Chondrocyte (in vitro differentiated cells): ENCODE results near the gene SMAD2. TPM values are rescaled to one million over a fixed set of nuclear protein-coding genes. Genes with fewer than 3 reads are reported as not detected.

Source experiments
- DNase-seq: peaks from one replicate; pipeline ENCODE4 v3.0.0; 2021; ENCODE audit warnings: mixed read lengths, low spot score
- H3K27ac Mint-ChIP-seq: one replicate; pipeline ENCODE4 v1.8.0; 2021; ENCODE audit warnings: mild to moderate bottlenecking, moderate library complexity, mixed read lengths; ENCODE audit not compliant: unreplicated experiment
- H3K27me3 Mint-ChIP-seq: 2 replicates; pipeline ENCODE4 v1.8.0; 2021; ENCODE audit warnings: low read depth, mixed read lengths
- H3K36me3 Mint-ChIP-seq: 2 replicates; pipeline ENCODE4 v1.8.0; 2021; ENCODE audit warnings: low read depth, mixed read lengths
- H3K4me1 Mint-ChIP-seq: 2 replicates; pipeline ENCODE4 v1.8.0; 2021; ENCODE audit warnings: low read depth, mild to moderate bottlenecking, mixed read lengths
- H3K4me3 Mint-ChIP-seq: one replicate; pipeline ENCODE4 v1.8.0; 2021; ENCODE audit warnings: mild to moderate bottlenecking, moderate library complexity, mixed read lengths; ENCODE audit not compliant: unreplicated experiment
- H3K9me3 Mint-ChIP-seq: 2 replicates; pipeline ENCODE4 v1.8.0; 2021; ENCODE audit warnings: low read depth, mixed read lengths
- CTCF ChIP-seq: fragments of 200-600 bp; sonication (generic); IDR thresholded peaks from 2 replicates; pipeline ENCODE4 v1.5.0; 2021; ENCODE audit warnings: antibody characterized with exemption, mild to moderate bottlenecking, moderate library complexity
- total RNA-seq: library from RNA; stranded (reverse); gene quantifications from 3 replicates; pipeline ENCODE4 v1.2.1, GENCODE V29; 2021

SMAD2 gene
- total RNA-seq, 1 donor from 2014 or later, result 151 TPM

GRCh38 chr18:47826157-47827074, 104.0 kb downstream of the SMAD2 start:
- TF ChIP-seq CTCF, result no peak
- no peaks in the 10 kb centered on the region for H3K9me3 Mint-ChIP-seq
- no peaks in the 10 kb centered on the region for H3K27me3 Mint-ChIP-seq
- peaks cover 10% of the 10 kb centered on the region for H3K36me3 Mint-ChIP-seq
- no peak overlapping the region for H3K4me3 Mint-ChIP-seq
- peaks cover 13% of the 10 kb centered on the region for H3K4me1 Mint-ChIP-seq
- DNase-seq, result no peak
- H3K27ac Mint-ChIP-seq, result no peak overlapping the region

- TF ChIP-seq CTCF, result no peak
- no peak for DNase-seq
- Mint-ChIP-seq H3K27ac (peak overlapping the region; percentile 66), H3K9me3 (no peaks in the 10 kb centered on the region), H3K4me3 (no peak overlapping the region), H3K4me1 (peaks cover 15% of the 10 kb centered on the region), H3K27me3 (no peaks in the 10 kb centered on the region), H3K36me3 (peaks cover 3% of the 10 kb centered on the region)
Observed at GRCh38 chr18:47821314-47821713, 109.1 kb downstream of the SMAD2 start.

GRCh38 chr18:47817795-47818077, 112.7 kb downstream of the SMAD2 start:
- no peak overlapping the region for H3K27ac Mint-ChIP-seq

GRCh38 chr18:47817017-47817794, 113.3 kb downstream of the SMAD2 start:
- H3K4me3 Mint-ChIP-seq, result no peak overlapping the region
- no peak for DNase-seq
- TF ChIP-seq CTCF, result no peak
- H3K4me1 Mint-ChIP-seq, result peaks cover 15% of the 10 kb centered on the region
- no peak overlapping the region for H3K27ac Mint-ChIP-seq
- H3K36me3 Mint-ChIP-seq, result peaks cover 4% of the 10 kb centered on the region
- no peaks in the 10 kb centered on the region for H3K9me3 Mint-ChIP-seq
- H3K27me3 Mint-ChIP-seq, result no peaks in the 10 kb centered on the region

More at GRCh38 chr18:47817795-47818077, 112.7 kb downstream of the SMAD2 start:
- Mint-ChIP-seq H3K36me3 (peaks cover 4% of the 10 kb centered on the region), H3K27me3 (no peaks in the 10 kb centered on the region), H3K4me3 (no peak overlapping the region), H3K9me3 (no peaks in the 10 kb centered on the region), H3K4me1 (peaks cover 15% of the 10 kb centered on the region)
- no peak for DNase-seq
- TF ChIP-seq CTCF, result no peak

GRCh38 chr18:47815486-47816270, 114.8 kb downstream of the SMAD2 start:
- no peaks in the 10 kb centered on the region for H3K9me3 Mint-ChIP-seq
- peaks cover 4% of the 10 kb centered on the region for H3K36me3 Mint-ChIP-seq
- TF ChIP-seq CTCF, result no peak
- peaks cover 3% of the 10 kb centered on the region for H3K4me1 Mint-ChIP-seq
- no peak overlapping the region for H3K27ac Mint-ChIP-seq
- no peak overlapping the region for H3K4me3 Mint-ChIP-seq
- H3K27me3 Mint-ChIP-seq, result no peaks in the 10 kb centered on the region
- no peak for DNase-seq
